ENCODE data around the gene AHNAK2.
"Not testable (repeated sequence)": the region's sequence is repeated elsewhere in the genome, so short reads cannot be mapped to it uniquely, and the experiment has no call there.

AHNAK2 gene

GRCh38 chr14:104951863-104952657 lies 26.1 kb downstream of the AHNAK2 start:
- not testable (repeated sequence) for DNase-seq (ENCODE audit: low read depth)

DNA sequence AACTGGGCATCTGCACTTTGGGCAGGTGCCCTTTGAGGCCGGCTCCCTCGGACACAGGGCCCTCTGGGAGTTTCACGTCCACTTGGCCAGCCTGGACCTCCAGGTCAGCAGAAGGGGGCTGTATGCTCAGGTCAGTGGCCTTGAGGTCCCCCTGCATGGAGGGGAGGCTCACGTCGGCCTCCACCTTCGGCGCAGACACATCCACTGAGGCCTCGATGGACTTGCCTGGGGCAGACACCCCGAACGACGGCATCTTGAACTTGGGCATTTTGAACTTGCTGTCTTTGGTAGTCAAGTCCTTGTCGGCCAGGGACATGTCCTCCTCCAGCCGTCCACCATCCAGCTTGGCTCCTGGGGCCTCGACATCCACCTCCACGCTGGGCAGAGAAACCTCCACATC lies 27.5 kb downstream of the AHNAK2 start:
- DNase-seq (ENCODE audit: low read depth) = not testable (repeated sequence)

GRCh38 chr14:104950021-104950420 lies 28.2 kb downstream of the AHNAK2 start:
- no peak for DNase-seq (ENCODE audit: low read depth)

- DNase-seq (ENCODE audit: low read depth) = not testable (repeated sequence)
Measured at GRCh38 chr14:104949406-104949955, 28.7 kb downstream of the AHNAK2 start.

- no peak for DNase-seq (ENCODE audit: low read depth)
Measured at GRCh38 chr14:104948736-104949031, 29.5 kb downstream of the AHNAK2 start.

- not testable (repeated sequence) for DNase-seq (ENCODE audit: low read depth)
Measured at GRCh38 chr14:104947881-104948735, 30.1 kb downstream of the AHNAK2 start.

DNA sequence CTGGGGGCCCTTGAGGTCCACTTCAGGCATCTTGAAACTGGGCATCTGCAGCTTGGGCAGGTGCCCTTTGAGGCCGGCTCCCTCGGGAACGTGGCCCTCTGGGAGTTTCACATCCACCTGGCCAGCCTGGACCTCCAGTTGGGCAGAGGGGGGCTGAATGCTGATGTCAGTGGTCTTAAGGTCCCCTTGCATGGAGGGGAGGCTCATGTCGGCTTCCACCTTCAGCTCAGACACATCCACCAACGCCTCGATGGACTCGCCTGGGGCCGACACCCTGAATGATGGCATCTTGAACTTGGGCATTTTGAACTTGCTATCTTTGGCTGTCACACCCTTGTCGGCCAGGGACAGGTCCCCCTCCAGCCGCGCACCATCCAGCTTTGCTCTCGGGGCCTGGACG lies 31.0 kb downstream of the AHNAK2 start:
- DNase-seq (ENCODE audit: low read depth) = not testable (repeated sequence)

- DNase-seq (ENCODE audit: low read depth) = not testable (repeated sequence)
Measured at GRCh38 chr14:104945986-104946965, 31.9 kb downstream of the AHNAK2 start.

- not testable (repeated sequence) for DNase-seq (ENCODE audit: low read depth)
Measured at GRCh38 chr14:104945266-104945665, 32.9 kb downstream of the AHNAK2 start.

DNA sequence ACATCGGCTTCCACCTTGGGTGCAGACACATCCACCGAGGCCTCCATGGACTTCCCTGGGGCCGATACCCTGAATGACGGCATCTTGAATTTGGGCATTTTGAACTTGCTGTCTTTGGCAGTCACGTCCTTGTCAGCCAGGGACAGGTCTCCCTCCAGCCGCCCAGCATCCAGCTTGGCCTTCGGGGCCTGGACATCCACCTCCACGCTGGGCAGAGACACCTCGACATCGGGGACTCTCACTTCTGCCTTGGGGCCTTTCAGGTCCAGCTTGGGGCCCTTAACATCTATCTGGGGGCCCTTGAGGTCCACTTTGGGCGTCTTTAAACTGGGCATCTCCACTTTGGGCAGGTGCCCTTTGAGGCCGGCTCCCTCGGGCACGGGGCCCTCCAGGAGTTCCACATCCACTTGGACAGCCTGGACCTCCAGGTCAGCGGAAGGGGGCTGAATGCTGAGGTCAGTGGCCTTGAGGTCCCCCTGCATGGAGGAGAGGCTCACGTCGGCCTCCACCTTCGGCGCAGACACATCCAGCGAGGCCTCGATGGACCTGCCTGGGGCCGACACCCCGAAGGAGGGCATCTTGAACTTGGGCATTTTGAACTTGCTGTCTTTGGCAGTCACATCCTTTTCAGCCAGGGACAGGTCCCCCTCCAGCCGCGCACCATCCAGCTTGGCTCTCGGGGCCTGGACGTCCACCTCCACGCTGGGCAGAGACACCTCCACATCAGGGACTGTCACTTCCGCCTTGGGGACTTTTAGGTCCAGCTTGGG lies 33.6 kb downstream of the AHNAK2 start:
- not testable (repeated sequence) for DNase-seq (ENCODE audit: low read depth)

- DNase-seq (ENCODE audit: low read depth) = not testable (repeated sequence)
Measured at GRCh38 chr14:104944016-104944308, 34.2 kb downstream of the AHNAK2 start.

DNA sequence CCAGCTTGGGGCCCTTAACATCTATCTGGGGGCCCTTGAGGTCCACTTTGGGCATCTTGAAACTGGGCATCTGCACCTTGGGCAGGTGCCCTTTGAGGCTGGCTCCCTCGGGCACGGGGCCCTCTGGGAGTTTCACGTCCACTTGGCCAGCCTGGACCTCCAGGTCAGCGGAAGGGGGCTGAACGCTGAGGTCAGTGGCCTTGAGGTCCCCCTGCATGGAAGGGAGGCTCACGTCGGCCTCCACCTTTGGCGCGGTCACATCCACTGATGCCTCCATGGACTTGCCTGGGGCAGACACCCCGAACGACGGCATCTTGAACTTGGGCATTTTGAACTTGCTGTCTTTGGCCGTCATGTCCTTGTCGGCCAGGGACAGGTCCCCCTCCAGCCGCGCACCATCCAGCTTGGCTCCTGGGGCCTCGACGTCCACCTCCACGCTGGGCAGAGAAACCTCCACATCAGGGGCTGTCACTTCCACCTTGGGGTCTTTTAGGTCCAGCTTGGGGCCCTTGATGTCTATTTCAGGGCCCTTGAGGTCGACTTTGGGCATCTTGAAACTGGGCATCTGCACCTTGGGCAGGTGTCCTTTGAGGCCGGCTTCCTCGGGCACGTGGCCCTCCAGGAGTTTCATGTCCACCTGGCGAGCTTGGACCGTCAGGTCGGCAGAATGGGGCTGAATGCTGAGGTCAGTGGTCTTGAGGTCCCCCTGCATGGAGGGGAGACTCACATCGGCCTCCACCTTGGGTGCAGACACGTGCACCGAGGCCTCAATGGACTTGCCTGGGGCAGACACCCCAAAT lies 34.8 kb downstream of the AHNAK2 start:
- not testable (repeated sequence) for DNase-seq (ENCODE audit: low read depth)

- no peak for DNase-seq (ENCODE audit: low read depth)
Measured at GRCh38 chr14:104942586-104942985, 35.6 kb downstream of the AHNAK2 start.

DNA sequence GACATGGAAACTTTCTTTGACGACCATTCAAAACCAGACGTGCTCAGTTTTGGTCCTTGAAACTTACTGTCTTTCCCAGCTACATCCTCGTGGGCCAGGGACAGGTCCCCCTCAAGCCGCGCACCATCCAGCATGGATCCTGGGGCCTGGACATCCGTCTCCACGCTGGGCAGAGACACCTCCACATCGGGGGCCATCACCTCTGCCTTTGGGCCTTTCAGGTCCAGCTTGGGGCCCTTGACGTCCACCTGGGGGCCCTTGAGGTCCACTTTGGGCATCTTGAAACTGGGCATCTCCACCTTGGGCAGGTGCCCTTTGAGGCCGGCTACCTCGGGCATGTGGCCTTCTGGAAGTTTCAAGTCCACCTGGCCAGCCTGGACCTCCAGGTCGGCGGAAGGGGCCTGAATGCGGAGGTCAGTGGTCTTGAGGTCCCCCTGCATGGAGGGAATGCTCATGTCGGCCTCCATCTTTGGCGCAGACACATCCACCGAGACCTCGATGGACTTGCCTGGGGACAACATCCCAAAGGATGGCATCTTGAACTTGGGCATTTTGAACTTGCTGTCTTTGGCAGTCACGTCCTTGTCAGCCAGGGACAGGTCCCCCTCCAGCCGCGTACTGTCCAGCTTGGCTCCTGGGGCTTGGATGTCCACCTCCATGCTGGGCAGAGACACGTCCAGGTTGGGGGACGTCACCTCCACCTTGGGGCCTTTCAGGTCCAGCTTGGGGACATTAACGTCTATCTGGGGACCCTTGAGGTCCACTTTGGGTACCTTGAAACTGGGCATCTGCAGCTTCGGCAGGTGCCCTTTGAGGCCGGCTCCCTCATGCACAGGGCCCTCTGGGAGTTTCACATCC lies 36.4 kb downstream of the AHNAK2 start:
- no peak for DNase-seq (ENCODE audit: low read depth)

- DNase-seq (ENCODE audit: low read depth) = no peak
Measured at GRCh38 chr14:104940526-104941150, 37.5 kb downstream of the AHNAK2 start.

GRCh38 chr14:104939666-104940410 lies 38.3 kb downstream of the AHNAK2 start:
- DNase-seq (ENCODE audit: low read depth) = no peak

DNA sequence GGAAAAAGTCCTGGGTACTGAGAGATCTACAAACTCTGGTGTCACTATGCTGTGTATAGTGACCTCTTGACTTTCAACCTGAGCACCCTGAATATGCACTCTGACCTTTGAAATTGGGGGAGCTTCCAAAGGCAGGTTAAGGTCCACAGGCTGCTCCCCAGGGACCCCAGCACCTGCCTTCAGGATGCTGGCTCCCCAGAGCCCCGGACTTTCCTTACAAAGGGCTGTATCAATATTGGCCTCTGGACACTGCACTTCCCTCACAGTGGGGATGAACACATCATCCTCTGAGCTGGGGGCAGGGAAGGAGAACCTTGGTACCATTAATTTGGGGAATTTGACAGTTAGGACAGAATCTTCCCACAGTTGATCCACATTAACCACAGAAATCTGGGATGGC lies 39.2 kb downstream of the AHNAK2 start:
- no peak for DNase-seq (ENCODE audit: low read depth)

DNA sequence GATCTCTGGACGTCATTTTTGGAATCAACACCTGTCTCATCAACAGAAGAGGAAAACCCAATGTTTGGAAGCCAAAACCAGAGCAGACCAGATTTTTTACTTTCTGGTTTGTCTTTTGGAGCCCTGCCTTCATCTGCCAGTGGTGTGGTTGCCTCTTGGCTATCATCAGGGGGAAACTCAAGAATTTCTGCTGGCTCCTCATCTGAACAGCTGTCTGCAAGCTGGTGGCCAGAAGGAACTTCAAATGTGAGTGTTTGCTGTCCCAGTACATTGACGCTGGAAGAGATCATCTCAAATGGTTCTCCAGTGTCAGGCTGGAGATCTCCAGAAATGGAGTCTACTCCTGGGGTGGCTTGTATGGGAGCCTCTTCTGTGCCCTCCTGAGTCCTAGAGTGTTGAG lies 39.7 kb downstream of the AHNAK2 start:
- no peak for DNase-seq (ENCODE audit: low read depth)

All from stimulated activated CD8-positive, alpha-beta memory T cell treated with anti-CD3 and anti-CD28 coated beads, Interleukin-12 subunit alpha, Interleukin-12 subunit beta, amount 100 ng/mL, for 1 hour (primary cell).